Large intestine (tissue), 3 donors: Measurements from ENCODE around the gene FHDC1. TPM values are rescaled to one million over a fixed set of nuclear protein-coding genes. Genes with fewer than 3 reads are reported as not detected.

Experiments
- DNase-seq, 2 donors: peaks; one replicate each; pipeline versions ENCODE4 v3.0.0 to v3.0.0-alpha.2; 2013
- H3K27ac ChIP-seq: one replicate; pipeline ENCODE4 v1.5.1; 2013; ENCODE audit warnings: low read length
- H3K27me3 ChIP-seq: 2 replicates; pipeline ENCODE4 v1.6.1; 2013; ENCODE audit warnings: low read length; ENCODE audit not compliant: control insufficient read depth, insufficient read depth
- H3K36me3 ChIP-seq: 2 replicates; pipeline ENCODE4 v1.6.1; 2013; ENCODE audit warnings: low read length; ENCODE audit not compliant: control insufficient read depth, insufficient read depth
- H3K4me1 ChIP-seq: one replicate; pipeline ENCODE4 v1.6.1; 2013; ENCODE audit warnings: low read length; ENCODE audit not compliant: control insufficient read depth, insufficient read depth
- H3K4me3 ChIP-seq: one replicate; pipeline ENCODE4 v1.5.1; 2013; ENCODE audit warnings: low read length
- H3K9me3 ChIP-seq: one replicate; pipeline ENCODE4 v1.6.1; 2013; ENCODE audit warnings: mild to moderate bottlenecking, low read depth, low read length, moderate library complexity; ENCODE audit not compliant: control insufficient read depth
- WGBS: methylation state at CpG from one replicate; pipeline ENCODE4 v1.1.5; 2013; ENCODE audit warnings: low lambda C conversion rate; ENCODE audit not compliant: insufficient coverage; 5-methylcytosine and 5-hydroxymethylcytosine counted together
- polyA plus RNA-seq: library from polyadenylated mRNA; unstranded; fragments of 120-200 nt; gene quantifications from one replicate; pipeline ENCODE4 v1.2.1, GENCODE V29; 2013

Gene FHDC1
- polyA plus RNA-seq, 1 donor = 10.7 TPM

DNA sequence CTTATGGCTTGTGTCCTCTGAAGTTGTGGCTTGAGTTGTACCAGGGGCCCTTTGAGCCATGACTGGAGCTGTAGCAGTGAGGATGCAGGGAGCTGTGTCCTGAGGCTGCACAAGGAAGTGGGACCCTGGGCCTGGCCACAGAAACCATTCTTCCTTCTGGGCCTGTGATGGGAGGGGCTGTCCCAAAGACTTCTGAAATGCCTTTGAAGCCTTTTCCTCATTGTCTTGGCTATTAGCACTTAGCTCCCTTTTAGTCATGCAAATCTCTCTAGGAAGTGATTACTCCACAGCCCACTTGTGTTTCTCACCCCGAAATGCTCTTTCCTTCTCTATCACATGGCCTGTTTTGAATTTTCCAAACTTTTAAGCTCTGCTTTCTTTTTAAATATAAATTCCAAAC is 92.4 kb downstream of the FHDC1 start:
- H3K9me3 ChIP-seq = peaks cover 32% of the 10 kb centered on the region
- H3K4me1 ChIP-seq = peaks cover 25% of the 10 kb centered on the region
- WGBS = 75% methylated on average over 1 of the region's 1 CpG
- H3K27me3 ChIP-seq = no peaks in the 10 kb centered on the region
- H3K27ac ChIP-seq = no peak overlapping the region
- no peak overlapping the region for H3K4me3 ChIP-seq
- no peak for DNase-seq
- H3K36me3 ChIP-seq = no peaks in the 10 kb centered on the region

Other genes with a start within 250 kb of the FHDC1 start
- gene TIGD4, start 156.6 kb upstream of the FHDC1 start, polyA plus RNA-seq = 3.0 TPM
- 38.7 TPM for gene ARFIP1, start 156.4 kb upstream of the FHDC1 start, polyA plus RNA-seq